Hepatocyte (in vitro differentiated cells): Measurements from ENCODE around the gene TLN1. TPM values are rescaled to one million over a fixed set of nuclear protein-coding genes. Genes with fewer than 3 reads are reported as not detected.

Source experiments
- DNase-seq: peaks from one replicate; pipeline ENCODE4 v3.0.0-alpha.2; 2016; ENCODE audit warnings: low spot score
- H2AFZ ChIP-seq: fragments of 200-600 bp; sonication (generic); 2 replicates; pipeline ENCODE4 v1.6.0; 2016; ENCODE audit warnings: antibody characterized with exemption, mild to moderate bottlenecking
- H3K27ac ChIP-seq: fragments of 200-600 bp; sonication (generic); 2 replicates; pipeline ENCODE4 v1.5.1; 2016; ENCODE audit warnings: mild to moderate bottlenecking
- H3K27me3 ChIP-seq: fragments of 200-600 bp; sonication (generic); 2 replicates; pipeline ENCODE4 v1.6.1; 2016
- H3K36me3 ChIP-seq: fragments of 200-600 bp; sonication (generic); replicated peaks from 2 replicates; pipeline ENCODE4 v1.5.1; 2016; ENCODE audit warnings: low read depth; ENCODE audit not compliant: insufficient read depth
- H3K4me1 ChIP-seq: fragments of 200-600 bp; sonication (generic); 2 replicates; pipeline ENCODE4 v1.5.1; 2016; ENCODE audit warnings: mild to moderate bottlenecking, moderate library complexity; ENCODE audit not compliant: insufficient read depth
- H3K4me2 ChIP-seq: fragments of 200-600 bp; sonication (generic); 2 replicates; pipeline ENCODE4 v1.6.0; 2016
- H3K4me3 ChIP-seq: fragments of 200-600 bp; sonication (generic); 2 replicates; pipeline ENCODE4 v1.5.1; 2016; ENCODE audit warnings: mild to moderate bottlenecking
- H3K79me2 ChIP-seq: fragments of 200-600 bp; sonication (generic); 2 replicates; pipeline ENCODE4 v1.6.0; 2017; ENCODE audit warnings: mild to moderate bottlenecking
- H3K9me2 ChIP-seq: fragments of 200-600 bp; sonication (generic); replicated peaks from 2 replicates; pipeline ENCODE4 v1.6.0; 2017; ENCODE audit warnings: mild to moderate bottlenecking; ENCODE audit not compliant: insufficient read depth
- H3K9me3 ChIP-seq: fragments of 200-600 bp; sonication (generic); 2 replicates; pipeline ENCODE4 v1.5.1; 2016; ENCODE audit warnings: low read depth, mild to moderate bottlenecking
- H4K20me1 ChIP-seq: fragments of 200-600 bp; sonication (generic); 2 replicates; pipeline ENCODE4 v1.6.0; 2016; ENCODE audit warnings: mild to moderate bottlenecking; ENCODE audit not compliant: insufficient read depth, poor library complexity, severe bottlenecking
- CTCF ChIP-seq: fragments of 200-600 bp; sonication (generic); IDR thresholded peaks from 2 replicates; pipeline ENCODE4 v1.5.1; 2016; ENCODE audit warnings: antibody characterized with exemption, mild to moderate bottlenecking; ENCODE audit not compliant: poor library complexity
- EZH2 ChIP-seq: fragments of 200-600 bp; sonication (generic); IDR thresholded peaks from 2 replicates; pipeline ENCODE4 v1.6.1; 2016; ENCODE audit warnings: antibody characterized with exemption, mild to moderate bottlenecking, borderline replicate concordance
- EZH2phosphoT487 ChIP-seq: fragments of 200-600 bp; sonication (generic); IDR thresholded peaks from one replicate; pipeline ENCODE4 v1.6.1; 2018; ENCODE audit warnings: antibody characterized with exemption, mild to moderate bottlenecking, low read depth, moderate library complexity; ENCODE audit not compliant: unreplicated experiment, severe bottlenecking
- WGBS: methylation state at CpG from one replicate; pipeline ENCODE4 v1.1.6; 2016; ENCODE audit warnings: low lambda C conversion rate; ENCODE audit errors: missing lambda C conversion rate; 5-methylcytosine and 5-hydroxymethylcytosine counted together
- polyA plus RNA-seq: library from polyadenylated mRNA; unstranded; fragments of >200 nt; fragmentation: Nextera tagmentation; extraction: Ambion mirVana; gene quantifications from 2 replicates; pipeline ENCODE4 v1.2.1, GENCODE V29; 2016
- total RNA-seq: library from RNA; depleted of rRNA; stranded (reverse); fragments of >200 nt; gene quantifications from 2 replicates; pipeline ENCODE4 v1.2.3, GENCODE V29; 2014

Gene TLN1
- total and polyA plus RNA-seq, 2 experiments from 2014 or later: 70.5 to 113 TPM

GRCh38 chr9:35758475-35759050 lies 26.6 kb upstream of the TLN1 start:
- WGBS: 85% methylated on average over 3 of the region's 3 CpGs
- no peak for DNase-seq
- H3K9me2 ChIP-seq: no peaks in the 10 kb centered on the region
- H3K9me3 ChIP-seq: no peaks in the 10 kb centered on the region
- no peaks in the 10 kb centered on the region for H3K36me3 ChIP-seq
- peak overlapping the region; percentile 91 for H3K4me2 ChIP-seq
- H3K27ac ChIP-seq: peak overlapping the region; percentile 99
- peaks cover 53% of the 10 kb centered on the region for H3K79me2 ChIP-seq
- no peaks in the 10 kb centered on the region for H4K20me1 ChIP-seq
- no peak overlapping the region for H2AFZ ChIP-seq
- no peak overlapping the region for H3K4me3 ChIP-seq
- peaks cover 14% of the 10 kb centered on the region for H3K4me1 ChIP-seq
- no peak for TF ChIP-seq EZH2phosphoT487
- TF ChIP-seq CTCF: no peak
- TF ChIP-seq EZH2: no peak
- no peaks in the 10 kb centered on the region for H3K27me3 ChIP-seq

- no peak for TF ChIP-seq EZH2phosphoT487
- no peak for TF ChIP-seq CTCF
- no peak for TF ChIP-seq EZH2
- DNase-seq: no peak
- H3K4me1 ChIP-seq: peaks cover 14% of the 10 kb centered on the region
- no peaks in the 10 kb centered on the region for H3K9me2 ChIP-seq
- no peak overlapping the region for H3K4me3 ChIP-seq
- H3K79me2 ChIP-seq: peaks cover 47% of the 10 kb centered on the region
- no peaks in the 10 kb centered on the region for H3K27me3 ChIP-seq
- no peak overlapping the region for H2AFZ ChIP-seq
- H3K4me2 ChIP-seq: peak overlapping the region; percentile 91
- H4K20me1 ChIP-seq: no peaks in the 10 kb centered on the region
- H3K9me3 ChIP-seq: no peaks in the 10 kb centered on the region
- H3K36me3 ChIP-seq: no peaks in the 10 kb centered on the region
- peak overlapping the region; percentile 99 for H3K27ac ChIP-seq
Observed at GRCh38 chr9:35757892-35758275, 25.9 kb upstream of the TLN1 start.

- peak overlapping the region; percentile 99 for H3K27ac ChIP-seq
- H3K27me3 ChIP-seq: no peaks in the 10 kb centered on the region
- peak overlapping the region; percentile 57 for H3K4me3 ChIP-seq
- peak overlapping the region; percentile 74 for H2AFZ ChIP-seq
- TF ChIP-seq EZH2 (no peak), EZH2phosphoT487 (no peak), CTCF (no peak)
- H3K9me2 ChIP-seq: no peaks in the 10 kb centered on the region
- H3K4me2 ChIP-seq: peak overlapping the region; percentile 91
- DNase-seq: no peak
- no peaks in the 10 kb centered on the region for H3K9me3 ChIP-seq
- 3% methylated on average over 20 of the region's 20 CpGs for WGBS
- H4K20me1 ChIP-seq: no peaks in the 10 kb centered on the region
- H3K36me3 ChIP-seq: no peaks in the 10 kb centered on the region
- peaks cover 14% of the 10 kb centered on the region for H3K4me1 ChIP-seq
- H3K79me2 ChIP-seq: peaks cover 43% of the 10 kb centered on the region
Observed at GRCh38 chr9:35757226-35757891, 25.4 kb upstream of the TLN1 start.
